Neural cell (in vitro differentiated cells): Measurements from ENCODE around the gene ABCG2.

Experiments
- CTCF ChIP-seq: fragments of 450-650 bp; IDR thresholded peaks from 2 replicates; pipeline ENCODE4 v1.5.1; 2014; ENCODE audit warnings: antibody characterized with exemption, mild to moderate bottlenecking, moderate library complexity; ENCODE audit not compliant: poor library complexity, severe bottlenecking
- EP300 ChIP-seq: fragments of 450-650 bp; conservative IDR thresholded peaks from 2 replicates; pipeline ENCODE4 v1.6.1; 2014; ENCODE audit warnings: antibody characterized with exemption, mild to moderate bottlenecking, moderate library complexity; ENCODE audit not compliant: poor library complexity, severe bottlenecking
- EZH2 ChIP-seq: fragments of 200-600, 300-800 bp; shearing (Covaris generic), sonication (generic); IDR thresholded peaks from 2 replicates; pipeline ENCODE4 v1.6.1; 2014; ENCODE audit warnings: antibody characterized with exemption, low read length, borderline replicate concordance, mild to moderate bottlenecking; ENCODE audit not compliant: insufficient read depth, poor library complexity, severe bottlenecking
- POLR2AphosphoS5 ChIP-seq: IDR thresholded peaks from 2 replicates; pipeline ENCODE4 v1.6.1; 2012
- RAD21 ChIP-seq: fragments of 450-650 bp; conservative IDR thresholded peaks from 2 replicates; pipeline ENCODE4 v1.6.1; 2014; ENCODE audit warnings: antibody characterized with exemption, mild to moderate bottlenecking, moderate library complexity
- REST ChIP-seq: IDR thresholded peaks from 2 replicates; pipeline ENCODE4 v1.6.1; 2012; ENCODE audit warnings: borderline replicate concordance
- TAF1 ChIP-seq: IDR thresholded peaks from 2 replicates; pipeline ENCODE4 v1.6.1; 2012; ENCODE audit warnings: low read depth

- TF ChIP-seq CTCF, result no peak
- TF ChIP-seq EZH2, result no peak
- no peak for TF ChIP-seq EP300
- TF ChIP-seq POLR2AphosphoS5, result no peak
- TF ChIP-seq RAD21, result no peak
- TF ChIP-seq REST, result no peak
- no peak for TF ChIP-seq TAF1
These were observed 24.3 kb downstream of the ABCG2 start for GRCh38 chr4:88134111-88134510.
